Nephron (organoid): ENCODE data around the gene TNK2.
"Not testable (repeated sequence)": the region's sequence is repeated elsewhere in the genome, so short reads cannot be mapped to it uniquely, and the experiment has no call there.

Experiments
- H3K27ac Mint-ChIP-seq, 3 experiments: 2 replicates each; pipeline ENCODE4 v1.8.0; 2020; ENCODE audit warnings: mixed read lengths in 3 of 3, mild to moderate bottlenecking in 2 of 3, moderate library complexity in 1 of 3
- H3K27me3 Mint-ChIP-seq: 2 replicates; pipeline ENCODE4 v1.8.0; 2021; ENCODE audit warnings: low read depth, mild to moderate bottlenecking, moderate library complexity, mixed read lengths
- H3K36me3 Mint-ChIP-seq: 2 replicates; pipeline ENCODE4 v1.8.0; 2020; ENCODE audit warnings: low read depth, mixed read lengths
- H3K4me1 Mint-ChIP-seq: 2 replicates; pipeline ENCODE4 v1.8.0; 2020; ENCODE audit warnings: mixed read lengths
- H3K4me3 Mint-ChIP-seq, 3 experiments: 2 replicates each; pipeline ENCODE4 v1.8.0; 2020; ENCODE audit warnings: mild to moderate bottlenecking in 3 of 3, mixed read lengths in 3 of 3, moderate library complexity in 2 of 3
- H3K9me3 Mint-ChIP-seq: 2 replicates; pipeline ENCODE4 v1.8.0; 2020; ENCODE audit warnings: mixed read lengths
- TF ChIP-seq, protein P1 (sequence below), 3 experiments: fragments of 200-600 bp; sonication (generic); IDR thresholded peaks; one replicate each; pipeline ENCODE4 v1.5.0; 2021; ENCODE audit warnings: antibody characterized with exemption in 3 of 3; ENCODE audit not compliant: unreplicated experiment in 3 of 3

TNK2 gene

GRCh38 chr3:195907934-195908693 lies at the start of gene TNK2:
Gene TNK2 (minus strand): TSS chr3:195908551. CDS start chr3:195888588, 19,963 bp downstream.
- TF ChIP-seq, protein P1, sequence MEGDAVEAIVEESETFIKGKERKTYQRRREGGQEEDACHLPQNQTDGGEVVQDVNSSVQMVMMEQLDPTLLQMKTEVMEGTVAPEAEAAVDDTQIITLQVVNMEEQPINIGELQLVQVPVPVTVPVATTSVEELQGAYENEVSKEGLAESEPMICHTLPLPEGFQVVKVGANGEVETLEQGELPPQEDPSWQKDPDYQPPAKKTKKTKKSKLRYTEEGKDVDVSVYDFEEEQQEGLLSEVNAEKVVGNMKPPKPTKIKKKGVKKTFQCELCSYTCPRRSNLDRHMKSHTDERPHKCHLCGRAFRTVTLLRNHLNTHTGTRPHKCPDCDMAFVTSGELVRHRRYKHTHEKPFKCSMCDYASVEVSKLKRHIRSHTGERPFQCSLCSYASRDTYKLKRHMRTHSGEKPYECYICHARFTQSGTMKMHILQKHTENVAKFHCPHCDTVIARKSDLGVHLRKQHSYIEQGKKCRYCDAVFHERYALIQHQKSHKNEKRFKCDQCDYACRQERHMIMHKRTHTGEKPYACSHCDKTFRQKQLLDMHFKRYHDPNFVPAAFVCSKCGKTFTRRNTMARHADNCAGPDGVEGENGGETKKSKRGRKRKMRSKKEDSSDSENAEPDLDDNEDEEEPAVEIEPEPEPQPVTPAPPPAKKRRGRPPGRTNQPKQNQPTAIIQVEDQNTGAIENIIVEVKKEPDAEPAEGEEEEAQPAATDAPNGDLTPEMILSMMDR (IDR thresholded peaks at IDR 0.05; ENCODE audit: unreplicated experiment in 3 of 3), result no peak
- H3K9me3 Mint-ChIP-seq, result no peaks in the 10 kb centered on the region
- peaks cover 25% of the 10 kb centered on the region for H3K27me3 Mint-ChIP-seq
- peaks cover 3% of the 10 kb centered on the region for H3K36me3 Mint-ChIP-seq
- H3K4me3 Mint-ChIP-seq, result peak within 1 kb of the TSS; percentile 87 to 89 (median 87)
- peak within 1 kb of the TSS in 2 of 3 experiments; percentile 71 to 72 for H3K27ac Mint-ChIP-seq
- H3K4me1 Mint-ChIP-seq, result peaks cover 31% of the 10 kb centered on the region

- Mint-ChIP-seq H3K4me3 (peak overlapping the region; percentile 28 to 88 (median 38)), H3K36me3 (peaks cover 18% of the 10 kb centered on the region), H3K4me1 (peaks cover 11% of the 10 kb centered on the region), H3K27me3 (peaks cover 8% of the 10 kb centered on the region), H3K9me3 (no peaks in the 10 kb centered on the region), H3K27ac (no peak overlapping the region)
- TF ChIP-seq, protein P1 (IDR thresholded peaks at IDR 0.05; ENCODE audit: unreplicated experiment in 3 of 3), result no peak
Measured at GRCh38 chr3:195956577-195956976, 48.2 kb upstream of the TNK2 start.

DNA sequence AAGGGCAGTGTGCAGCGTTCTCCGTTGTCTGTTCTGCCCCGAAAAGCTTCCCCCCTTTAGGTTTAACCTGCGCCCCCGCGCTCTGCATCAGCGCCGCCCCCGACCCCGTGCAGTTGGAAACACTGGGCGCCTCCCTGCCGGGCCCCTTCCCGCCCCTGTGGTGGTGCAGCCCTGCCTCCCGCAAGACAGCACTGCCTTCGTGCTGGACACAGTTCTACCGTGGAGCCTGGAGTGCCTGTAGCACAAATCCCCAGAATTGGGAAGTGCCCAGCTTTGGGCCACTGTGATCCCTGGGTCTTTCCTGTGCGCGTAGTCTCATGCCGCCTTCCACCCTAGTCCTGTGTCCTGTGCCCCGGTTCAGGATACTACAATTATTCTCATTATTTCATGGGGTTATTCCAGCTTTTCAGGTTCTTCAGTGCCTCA lies 47.1 kb upstream of the TNK2 start:
- Mint-ChIP-seq H3K4me3 (peak overlapping the region; percentile 85 to 93 (median 88)), H3K4me1 (peaks cover 11% of the 10 kb centered on the region), H3K27ac (peak overlapping the region; percentile 61 to 93 (median 69))
- not testable (repeated sequence) for H3K36me3 Mint-ChIP-seq, H3K9me3 Mint-ChIP-seq, H3K27me3 Mint-ChIP-seq

DNA sequence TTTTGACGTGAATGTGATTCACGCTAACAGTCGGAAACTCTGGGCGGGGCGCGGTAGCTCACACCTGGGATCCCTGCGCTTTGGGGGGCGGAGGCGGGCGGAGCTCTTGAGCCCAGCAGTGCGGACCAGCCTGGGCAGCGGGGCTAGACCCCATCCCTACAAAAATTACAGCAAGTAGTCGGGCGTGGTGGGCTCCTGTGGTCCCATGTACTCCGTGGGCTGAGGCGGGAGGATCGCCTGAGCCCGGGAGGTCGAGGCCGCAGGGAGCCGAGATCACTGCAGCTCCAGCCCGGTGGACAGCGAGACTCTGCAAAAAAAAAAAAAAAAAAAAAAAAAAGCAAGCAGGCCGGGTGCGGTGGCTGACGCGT lies 46.4 kb upstream of the TNK2 start:
- Mint-ChIP-seq H3K4me1 (peaks cover 11% of the 10 kb centered on the region), H3K4me3 (peak overlapping the region; percentile 85 to 88 (median 86))
- not testable (repeated sequence) for H3K27ac Mint-ChIP-seq, H3K9me3 Mint-ChIP-seq, H3K36me3 Mint-ChIP-seq, H3K27me3 Mint-ChIP-seq

GRCh38 chr3:195954052-195954751 lies 45.9 kb upstream of the TNK2 start:
- H3K4me1 Mint-ChIP-seq, result peaks cover 11% of the 10 kb centered on the region
- not testable (repeated sequence) for H3K27me3 Mint-ChIP-seq, H3K36me3 Mint-ChIP-seq

DNA sequence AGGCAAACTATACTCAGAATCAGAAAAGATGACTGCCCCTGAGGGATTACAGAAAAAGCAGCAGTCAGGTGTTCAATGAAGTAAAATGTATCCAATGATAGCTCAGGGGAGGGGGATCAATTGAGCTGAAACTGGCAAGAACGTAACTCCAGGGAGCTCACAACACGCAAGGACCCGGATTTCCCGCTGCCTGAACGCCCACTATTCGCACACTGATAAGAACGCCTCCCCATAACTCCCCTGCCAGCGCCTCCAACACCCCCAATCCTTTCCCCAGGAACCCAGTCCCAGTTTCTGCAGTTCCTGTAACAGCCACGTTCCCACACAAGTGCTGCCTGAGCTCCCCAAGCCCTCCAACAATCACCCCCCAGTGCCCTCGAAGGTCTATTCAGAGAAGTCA lies 44.2 kb upstream of the TNK2 start:
- H3K4me3 Mint-ChIP-seq, result peak overlapping the region; percentile 49 to 78 (median 56)
- H3K27ac Mint-ChIP-seq, H3K27me3 Mint-ChIP-seq, H3K36me3 Mint-ChIP-seq, H3K9me3 Mint-ChIP-seq: not testable (repeated sequence)
- H3K4me1 Mint-ChIP-seq, result peaks cover 11% of the 10 kb centered on the region

More at GRCh38 chr3:195954052-195954751, 45.9 kb upstream of the TNK2 start:
- peak overlapping the region; percentile 85 to 88 (median 86) for H3K4me3 Mint-ChIP-seq
- not testable (repeated sequence) for H3K27ac Mint-ChIP-seq, H3K9me3 Mint-ChIP-seq

DNA sequence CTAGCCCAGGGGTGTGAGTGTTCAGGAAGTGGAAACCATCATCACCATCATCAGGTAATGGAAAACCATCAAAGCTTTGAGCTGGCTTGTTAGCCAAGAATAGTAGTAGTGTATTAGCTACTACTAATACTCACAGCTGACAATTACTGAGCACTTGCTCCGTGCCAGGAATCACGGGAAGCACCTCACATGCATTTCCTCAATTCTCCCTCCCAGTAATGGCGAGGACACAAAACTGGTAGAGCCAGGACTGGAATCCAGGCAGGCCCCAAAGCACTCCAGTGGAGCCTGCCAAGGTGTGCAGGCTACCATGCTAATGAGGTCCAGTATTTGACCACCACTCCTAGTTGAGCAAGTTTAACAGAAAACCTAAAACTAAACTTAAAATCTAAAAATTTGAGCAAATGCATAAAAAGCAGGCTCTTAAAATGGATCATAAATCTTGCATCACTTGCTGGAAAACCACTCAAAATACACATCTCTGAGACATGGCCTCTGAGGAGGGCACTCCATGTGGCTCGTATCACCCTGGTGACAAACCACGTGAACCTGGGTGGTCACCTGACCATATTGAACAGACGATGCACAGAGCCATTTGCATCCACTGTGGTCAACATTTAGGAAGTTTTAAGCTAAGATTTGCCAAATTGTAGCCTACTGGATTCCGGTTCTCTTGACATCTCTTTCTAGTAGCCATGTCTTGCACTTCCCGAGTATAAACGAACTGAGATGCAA lies 43.3 kb upstream of the TNK2 start:
- not testable (repeated sequence) for H3K27me3 Mint-ChIP-seq, H3K36me3 Mint-ChIP-seq, H3K27ac Mint-ChIP-seq, H3K9me3 Mint-ChIP-seq
- H3K4me3 Mint-ChIP-seq, result peak overlapping the region; percentile 49 to 78 (median 49)
- H3K4me1 Mint-ChIP-seq, result peaks cover 11% of the 10 kb centered on the region

GRCh38 chr3:195950731-195951130 lies 42.4 kb upstream of the TNK2 start:
- not testable (repeated sequence) for H3K27me3 Mint-ChIP-seq, H3K36me3 Mint-ChIP-seq, H3K27ac Mint-ChIP-seq, H3K4me3 Mint-ChIP-seq, H3K9me3 Mint-ChIP-seq, H3K4me1 Mint-ChIP-seq

DNA sequence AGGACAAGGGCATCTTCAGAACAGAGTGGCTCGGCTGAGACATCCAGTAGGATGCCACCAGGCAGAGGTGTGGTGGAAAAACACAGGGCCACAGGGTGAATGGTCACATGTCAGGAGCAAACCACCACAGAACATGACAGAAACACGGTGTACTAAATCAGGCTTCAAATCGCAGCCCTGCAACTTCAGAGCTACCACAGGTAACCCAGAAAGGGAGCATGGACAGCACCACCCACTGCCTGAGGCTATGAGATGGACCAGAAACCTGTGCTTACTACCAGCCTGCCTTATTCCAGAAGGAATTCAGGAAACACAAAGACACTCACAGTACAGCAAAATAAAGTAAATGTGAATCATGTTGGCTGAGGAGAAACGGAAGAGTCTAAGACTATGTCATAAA lies 41.8 kb upstream of the TNK2 start:
- not testable (repeated sequence) for H3K27ac Mint-ChIP-seq, H3K4me1 Mint-ChIP-seq, H3K27me3 Mint-ChIP-seq, H3K9me3 Mint-ChIP-seq
- peak overlapping the region in 1 of 3 experiments; percentile 27 for H3K4me3 Mint-ChIP-seq
- peaks cover 15% of the 10 kb centered on the region for H3K36me3 Mint-ChIP-seq

GRCh38 chr3:195946910-195947699 lies 38.8 kb upstream of the TNK2 start:
- not testable (repeated sequence) for H3K27me3 Mint-ChIP-seq, H3K4me3 Mint-ChIP-seq, H3K4me1 Mint-ChIP-seq, H3K27ac Mint-ChIP-seq
- peaks cover 45% of the 10 kb centered on the region for H3K36me3 Mint-ChIP-seq
- peaks cover 11% of the 10 kb centered on the region for H3K9me3 Mint-ChIP-seq

GRCh38 chr3:195941265-195941815 lies 33.0 kb upstream of the TNK2 start:
- Mint-ChIP-seq H3K36me3 (peaks cover 46% of the 10 kb centered on the region), H3K9me3 (peaks cover 11% of the 10 kb centered on the region)
- not testable (repeated sequence) for H3K27me3 Mint-ChIP-seq, H3K27ac Mint-ChIP-seq, H3K4me1 Mint-ChIP-seq, H3K4me3 Mint-ChIP-seq
